ENCODE data around the gene PTHLH. TPM values are rescaled to one million over a fixed set of nuclear protein-coding genes. Genes with fewer than 3 reads are reported as not detected.

The PTHLH gene
- polyA plus RNA-seq, 3 donors, result not detected

- Mint-ChIP-seq H3K27ac (no peak overlapping the region), H3K4me3 (no peak overlapping the region), H3K27me3 (ENCODE audit: low read depth in 3 of 3) (peaks cover 2 to 3% (median 3%) of the 10 kb centered on the region in 3 donors), H3K9me3 (peaks cover 0 to 7% (median 3%) of the 10 kb centered on the region in 7 donors), H3K36me3 (no peaks in the 10 kb centered on the region), H3K4me1 (no peaks in the 10 kb centered on the region)
- WGBS (ENCODE audit: insufficient coverage), result no CpG with 5 or more reads among the region's 4 CpGs
- Histone ChIP-seq H3K27me3 (ENCODE audit: control insufficient read depth in 2 of 2, insufficient read depth in 2 of 2, low read length in 2 of 2) (no peaks in the 10 kb centered on the region), H3K4me3 (replicated peaks in 1 of 3; ENCODE audit: low read depth in 2 of 3, low read length in 3 of 3) (no peak overlapping the region), H3K36me3 (replicated peaks in 1 of 2; ENCODE audit: control insufficient read depth in 1 of 2, insufficient read depth in 2 of 2, low read length in 2 of 2) (no peaks in the 10 kb centered on the region), H2AFZ (ENCODE audit: insufficient read depth, low read depth, low read length, poor library complexity, severe bottlenecking) (no peak overlapping the region), H3K4me1 (ENCODE audit: control insufficient read depth in 1 of 2, insufficient read depth in 2 of 2, low read length in 2 of 2) (no peaks in the 10 kb centered on the region), H4K20me1 (ENCODE audit: insufficient read depth, low read length) (no peaks in the 10 kb centered on the region), H3K9me3 (replicated peaks in 1 of 2; ENCODE audit: control insufficient read depth in 1 of 2, insufficient read depth in 1 of 2, low read length in 2 of 2) (no peaks in the 10 kb centered on the region), H3K4me2 (replicated peaks; ENCODE audit: extremely low read depth, low read length, poor library complexity, severe bottlenecking) (no peak overlapping the region), H3K27ac (ENCODE audit: low read depth in 1 of 2, low read length in 2 of 2) (no peak overlapping the region), H3K9ac (ENCODE audit: insufficient read depth, low read length, poor library complexity, severe bottlenecking) (no peak overlapping the region), H3K79me2 (ENCODE audit: insufficient read depth, low read length) (no peaks in the 10 kb centered on the region)
- TF ChIP-seq, protein P1, sequence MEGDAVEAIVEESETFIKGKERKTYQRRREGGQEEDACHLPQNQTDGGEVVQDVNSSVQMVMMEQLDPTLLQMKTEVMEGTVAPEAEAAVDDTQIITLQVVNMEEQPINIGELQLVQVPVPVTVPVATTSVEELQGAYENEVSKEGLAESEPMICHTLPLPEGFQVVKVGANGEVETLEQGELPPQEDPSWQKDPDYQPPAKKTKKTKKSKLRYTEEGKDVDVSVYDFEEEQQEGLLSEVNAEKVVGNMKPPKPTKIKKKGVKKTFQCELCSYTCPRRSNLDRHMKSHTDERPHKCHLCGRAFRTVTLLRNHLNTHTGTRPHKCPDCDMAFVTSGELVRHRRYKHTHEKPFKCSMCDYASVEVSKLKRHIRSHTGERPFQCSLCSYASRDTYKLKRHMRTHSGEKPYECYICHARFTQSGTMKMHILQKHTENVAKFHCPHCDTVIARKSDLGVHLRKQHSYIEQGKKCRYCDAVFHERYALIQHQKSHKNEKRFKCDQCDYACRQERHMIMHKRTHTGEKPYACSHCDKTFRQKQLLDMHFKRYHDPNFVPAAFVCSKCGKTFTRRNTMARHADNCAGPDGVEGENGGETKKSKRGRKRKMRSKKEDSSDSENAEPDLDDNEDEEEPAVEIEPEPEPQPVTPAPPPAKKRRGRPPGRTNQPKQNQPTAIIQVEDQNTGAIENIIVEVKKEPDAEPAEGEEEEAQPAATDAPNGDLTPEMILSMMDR (IDR thresholded peaks at IDR 0.05), result no peak
- intact Hi-C loops (cut with micrococcal nuclease), result no loop called here
- DNase-seq, result no peak
These were observed 58.4 kb downstream of the PTHLH start for GRCh38 chr12:27913999-27914614.

DNA sequence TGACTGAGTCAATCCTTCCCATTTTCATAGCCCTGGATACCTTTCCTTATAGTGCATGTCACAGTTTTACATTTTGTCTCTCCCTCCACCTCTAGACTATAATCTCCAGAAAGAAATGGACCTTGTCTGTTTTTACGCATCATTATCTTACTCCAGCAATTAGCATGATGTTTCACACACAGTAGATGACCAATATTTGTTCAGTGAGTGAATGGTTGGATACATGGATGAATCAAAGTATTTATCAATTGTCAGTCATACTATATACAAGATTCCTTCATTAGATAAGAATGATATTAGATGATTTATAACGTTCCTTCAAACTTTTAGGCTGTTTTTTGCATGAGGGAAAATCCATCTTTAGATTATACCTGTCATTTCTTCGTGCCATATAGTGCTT lies 61.1 kb downstream of the PTHLH start:
- Histone ChIP-seq H2AFZ (ENCODE audit: insufficient read depth, low read depth, low read length, poor library complexity, severe bottlenecking) (no peak overlapping the region), H3K27ac (ENCODE audit: low read depth in 1 of 2, low read length in 2 of 2) (no peak overlapping the region), H3K9ac (ENCODE audit: insufficient read depth, low read length, poor library complexity, severe bottlenecking) (no peak overlapping the region), H3K9me3 (replicated peaks in 1 of 2; ENCODE audit: control insufficient read depth in 1 of 2, insufficient read depth in 1 of 2, low read length in 2 of 2) (no peaks in the 10 kb centered on the region), H4K20me1 (ENCODE audit: insufficient read depth, low read length) (no peaks in the 10 kb centered on the region), H3K4me2 (replicated peaks; ENCODE audit: extremely low read depth, low read length, poor library complexity, severe bottlenecking) (no peak overlapping the region), H3K4me1 (ENCODE audit: control insufficient read depth in 1 of 2, insufficient read depth in 2 of 2, low read length in 2 of 2) (no peaks in the 10 kb centered on the region), H3K4me3 (replicated peaks in 1 of 3; ENCODE audit: low read depth in 2 of 3, low read length in 3 of 3) (no peak overlapping the region), H3K36me3 (replicated peaks in 1 of 2; ENCODE audit: control insufficient read depth in 1 of 2, insufficient read depth in 2 of 2, low read length in 2 of 2) (no peaks in the 10 kb centered on the region), H3K27me3 (ENCODE audit: control insufficient read depth in 2 of 2, insufficient read depth in 2 of 2, low read length in 2 of 2) (no peaks in the 10 kb centered on the region), H3K79me2 (ENCODE audit: insufficient read depth, low read length) (no peaks in the 10 kb centered on the region)
- TF ChIP-seq, protein P1 (IDR thresholded peaks at IDR 0.05), result no peak
- Mint-ChIP-seq H3K9me3 (peaks cover 0 to 7% (median 2%) of the 10 kb centered on the region in 7 donors), H3K4me1 (no peaks in the 10 kb centered on the region), H3K27ac (no peak overlapping the region), H3K4me3 (no peak overlapping the region), H3K36me3 (no peaks in the 10 kb centered on the region), H3K27me3 (ENCODE audit: low read depth in 3 of 3) (peaks cover 3 to 5% (median 3%) of the 10 kb centered on the region in 3 donors)
- intact Hi-C loops (cut with micrococcal nuclease), result no loop called here
- no CpG with 5 or more reads among the region's 3 CpGs for WGBS (ENCODE audit: insufficient coverage)
- no peak for DNase-seq

Small RNA genes lying within 50 kb of the gene (small RNA-seq; reads per million reads assigned to genes)
- gene AC008011.1 (ENCODE audit: insufficient read length, low read depth), result not detected

Other genes with a start within 250 kb of the PTHLH start
- gene KLHL42, start 192.5 kb downstream of the PTHLH start, polyA plus RNA-seq, result 1 to 10 TPM; 4.1 to 9.9 (median 7.5) TPM
- gene MANSC4, start 192.5 kb downstream of the PTHLH start, polyA plus RNA-seq, result not detected
- gene CCDC91, start 217.7 kb upstream of the PTHLH start, polyA plus RNA-seq, result 10 to 100 TPM in 2 of 3 donors, 1 to 10 TPM in 1; 6.3 to 18.1 (median 15.6) TPM